HG02678 (cell line): ENCODE measurements around the gene ACD.

Experiments used
- ATAC-seq: cut with Tn5 transposase; IDR thresholded peaks from one replicate; pipeline ENCODE4 v1.9.1; 2021; ENCODE audit warnings: mild to moderate bottlenecking, moderate library complexity; ENCODE audit not compliant: unreplicated experiment

ACD gene

DNA sequence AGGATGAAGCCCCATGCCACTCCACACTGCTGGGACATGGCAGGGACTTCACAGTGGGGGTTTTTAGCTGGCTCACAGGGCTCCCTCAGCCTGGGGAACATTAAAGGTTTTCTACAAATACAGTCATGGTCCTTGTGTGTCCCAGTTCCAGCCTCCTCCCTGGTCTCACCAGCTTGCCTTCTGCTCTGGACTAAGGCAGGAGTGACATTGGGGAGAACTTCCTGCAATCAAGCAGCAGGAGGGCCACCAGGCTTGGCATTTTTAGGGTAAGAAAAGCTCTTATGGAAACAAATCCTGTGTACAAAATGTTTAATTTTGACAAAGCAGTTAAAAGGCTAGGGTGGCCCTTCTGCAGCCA lies 2.6 kb upstream of the ACD start:
- no peak for ATAC-seq

- ATAC-seq = no peak
Measured at GRCh38 chr16:67661886-67662652, 2.0 kb upstream of the ACD start.

DNA sequence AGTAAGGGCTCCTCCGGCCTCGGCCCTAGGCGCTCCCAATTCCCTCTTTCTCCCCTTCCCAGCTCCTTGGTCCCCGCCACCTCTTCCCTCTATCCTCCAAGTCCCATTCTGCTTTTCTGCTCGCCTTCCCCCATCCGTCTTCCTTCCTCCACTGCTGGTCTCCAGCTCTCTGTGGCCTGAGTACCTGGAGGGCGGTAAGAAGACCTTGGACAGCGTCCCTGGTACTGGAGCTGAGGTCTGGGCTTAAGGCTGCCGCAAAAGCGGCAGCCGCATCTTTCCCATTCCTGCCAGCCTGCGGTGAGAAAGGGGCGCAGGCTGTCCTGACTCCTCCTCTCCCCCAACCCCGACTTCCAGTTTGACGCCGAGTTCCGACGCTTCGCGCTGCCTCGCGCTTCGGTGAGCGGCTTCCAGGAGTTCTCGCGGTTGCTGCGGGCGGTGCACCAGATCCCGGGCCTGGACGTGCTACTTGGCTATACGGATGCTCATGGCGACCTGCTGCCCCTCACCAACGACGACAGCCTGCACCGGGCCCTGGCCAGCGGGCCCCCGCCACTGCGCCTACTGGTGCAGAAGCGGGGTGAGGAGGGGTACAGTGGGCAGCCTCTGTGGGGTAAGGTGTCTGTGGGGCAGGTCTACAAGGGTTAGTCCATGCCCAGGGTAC lies 1.2 kb upstream of the ACD start:
- peak; percentile 1 for ATAC-seq

DNA sequence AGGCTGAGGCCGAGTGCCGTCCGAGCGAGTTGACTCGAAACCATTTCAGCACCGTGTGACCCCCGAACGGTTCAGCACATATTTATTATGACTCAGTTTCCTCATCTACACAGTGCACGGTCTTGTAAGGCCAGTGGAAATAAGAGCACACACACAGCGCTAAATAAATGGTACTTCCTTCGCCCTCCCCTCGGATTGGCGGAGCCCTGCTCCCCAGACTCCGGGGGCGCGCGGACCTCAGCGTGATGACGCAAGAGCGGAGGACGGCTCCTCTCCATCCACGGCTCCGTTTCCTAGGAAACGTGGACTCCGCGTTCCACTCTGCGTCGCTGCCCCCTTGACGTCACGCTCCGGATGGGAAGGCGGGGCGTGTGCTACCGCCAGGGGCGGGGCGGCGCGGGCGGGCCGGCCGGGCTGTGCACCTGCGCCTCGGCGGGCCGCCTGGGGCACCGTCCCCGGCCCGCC lies 536 bp upstream of the ACD start, which contains the start of gene PARD6A:
TSS of gene PARD6A (plus strand) at position 397 of the 465 bp plus-strand sequence. CDS start 79 bp downstream, outside the sequence.
- peak; percentile 81 for ATAC-seq

GRCh38 chr16:67658849-67659674 lies 998 bp downstream of the ACD start:
- no peak for ATAC-seq

DNA sequence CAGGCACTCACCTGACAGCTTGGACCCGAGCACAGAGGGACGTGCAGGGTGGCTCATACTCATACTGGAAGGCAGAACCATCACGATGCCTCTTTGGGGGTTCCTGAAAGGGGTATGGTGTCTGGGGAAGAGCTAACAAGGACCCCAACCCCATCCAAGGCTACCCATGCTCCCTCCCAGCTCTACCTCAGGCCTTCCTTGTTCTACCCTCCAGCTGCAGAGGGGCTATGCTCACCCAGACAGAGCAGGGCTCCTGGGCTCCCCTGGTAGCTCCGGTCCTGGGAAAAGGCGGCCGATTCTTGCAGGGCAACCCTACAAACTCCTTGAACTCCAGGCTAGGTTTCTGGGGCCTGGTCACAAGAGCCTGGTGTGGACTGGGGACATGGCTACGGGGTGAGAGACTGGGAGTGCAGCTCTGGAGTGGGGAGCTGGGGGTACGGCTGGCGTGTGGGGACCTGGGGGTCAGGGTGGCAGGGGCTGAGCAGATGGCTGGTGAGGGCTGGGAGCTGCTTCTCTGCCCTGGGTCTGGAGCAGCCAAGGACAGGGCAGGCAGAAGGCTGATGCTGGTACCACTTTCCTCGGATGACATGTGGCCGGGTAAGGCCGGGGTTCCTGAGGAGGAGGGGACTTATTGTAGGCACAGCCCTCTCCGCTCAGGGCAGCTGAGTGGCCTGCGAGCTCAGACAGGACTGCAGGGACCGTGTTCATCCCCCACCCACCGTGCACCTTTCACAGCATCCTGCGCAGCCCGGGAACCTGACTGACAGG lies 2.1 kb downstream of the ACD start:
- ATAC-seq = no peak

DNA sequence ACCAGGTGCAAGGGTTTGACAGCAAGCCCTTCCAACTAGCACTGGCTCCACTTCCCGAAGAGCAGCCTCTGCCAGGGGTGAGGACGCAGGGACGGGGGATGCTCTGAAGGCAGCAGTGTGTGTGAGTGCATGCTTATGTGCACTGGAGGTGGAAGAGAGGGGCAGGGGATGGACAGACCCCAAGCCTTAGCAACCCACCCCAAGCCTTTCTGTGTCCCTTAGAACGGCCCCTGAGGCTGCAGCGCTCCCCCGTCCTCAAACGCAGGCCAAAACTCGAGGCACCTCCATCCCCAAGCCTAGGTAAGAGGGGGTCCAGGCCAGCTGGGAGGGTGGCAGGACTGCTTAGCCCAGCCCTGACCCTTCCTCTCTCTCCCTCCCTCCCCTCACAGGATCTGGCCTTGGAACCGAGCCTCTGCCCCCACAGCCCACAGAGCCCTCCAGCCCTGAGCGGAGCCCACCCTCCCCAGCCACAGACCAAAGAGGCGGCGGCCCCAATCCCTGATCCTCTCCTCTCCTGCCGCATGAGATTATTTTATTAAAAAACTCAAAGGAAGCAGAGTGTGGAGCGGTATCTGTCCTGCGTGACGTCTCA lies 2.9 kb downstream of the ACD start:
- no peak for ATAC-seq

DNA sequence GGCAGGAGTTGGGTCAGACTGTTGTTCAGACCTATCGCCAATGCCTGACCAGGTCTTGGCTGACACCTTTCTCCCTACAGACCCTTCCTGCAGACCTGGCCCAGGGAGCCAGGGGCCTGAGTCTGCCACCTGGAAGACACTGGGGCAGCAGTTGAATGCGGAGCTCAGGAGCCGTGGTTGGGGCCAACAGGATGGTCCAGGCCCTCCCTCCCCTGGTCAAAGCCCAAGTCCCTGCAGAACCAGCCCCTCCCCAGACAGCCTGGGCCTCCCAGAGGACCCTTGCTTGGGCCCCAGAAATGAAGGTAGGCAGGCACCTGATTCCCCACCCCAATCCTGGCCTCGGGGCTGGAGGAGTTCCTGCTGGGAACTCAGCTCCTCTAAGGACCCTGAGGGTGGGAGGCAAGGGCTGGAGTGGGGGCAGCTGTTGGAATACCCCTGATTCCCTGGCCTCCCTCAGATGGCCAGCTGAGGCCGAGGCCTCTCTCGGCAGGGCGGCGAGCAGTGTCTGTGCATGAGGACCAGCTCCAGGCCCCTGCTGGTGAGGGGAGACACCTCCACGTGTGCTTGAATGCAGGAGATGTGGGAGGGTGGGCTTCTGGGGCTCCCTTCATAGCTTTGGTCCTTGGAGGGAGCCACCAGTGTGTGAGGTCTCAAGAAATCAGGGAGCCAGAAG lies 3.6 kb downstream of the ACD start:
- ATAC-seq = no peak

GRCh38 chr16:67655363-67655762 lies 4.7 kb downstream of the ACD start:
- no peak for ATAC-seq

- no peak for ATAC-seq
Measured at GRCh38 chr16:67654403-67654911, 5.6 kb downstream of the ACD start.

DNA sequence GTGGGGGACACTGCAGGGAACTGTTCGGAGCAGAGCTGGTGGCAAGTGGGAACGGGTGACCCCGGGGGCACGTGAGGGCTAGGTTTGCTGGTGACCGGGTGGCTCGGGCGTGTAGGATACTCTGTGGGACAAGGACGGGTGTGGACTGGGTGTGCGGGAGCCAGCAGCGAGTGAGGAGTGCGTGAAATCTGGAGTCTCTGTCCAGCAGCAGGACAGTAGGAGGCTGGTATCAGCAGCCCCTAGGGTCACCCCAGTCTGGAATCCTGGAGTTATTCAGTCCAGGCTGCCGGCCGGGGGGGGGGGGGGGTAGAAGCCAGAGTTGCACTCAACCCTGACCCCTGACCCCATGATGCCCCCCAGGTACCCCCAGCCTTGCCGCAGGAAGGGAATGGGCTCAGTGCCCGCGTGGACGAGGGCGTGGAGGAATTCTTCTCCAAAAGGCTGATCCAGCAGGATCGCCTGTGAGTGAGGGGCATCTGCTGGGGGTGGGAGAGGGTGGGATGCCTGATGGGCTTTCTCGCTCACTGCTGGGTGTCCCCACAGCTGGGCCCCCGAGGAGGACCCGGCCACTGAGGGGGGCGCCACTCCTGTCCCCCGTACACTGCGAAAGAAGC lies 6.2 kb downstream of the ACD start:
- no peak for ATAC-seq

DNA sequence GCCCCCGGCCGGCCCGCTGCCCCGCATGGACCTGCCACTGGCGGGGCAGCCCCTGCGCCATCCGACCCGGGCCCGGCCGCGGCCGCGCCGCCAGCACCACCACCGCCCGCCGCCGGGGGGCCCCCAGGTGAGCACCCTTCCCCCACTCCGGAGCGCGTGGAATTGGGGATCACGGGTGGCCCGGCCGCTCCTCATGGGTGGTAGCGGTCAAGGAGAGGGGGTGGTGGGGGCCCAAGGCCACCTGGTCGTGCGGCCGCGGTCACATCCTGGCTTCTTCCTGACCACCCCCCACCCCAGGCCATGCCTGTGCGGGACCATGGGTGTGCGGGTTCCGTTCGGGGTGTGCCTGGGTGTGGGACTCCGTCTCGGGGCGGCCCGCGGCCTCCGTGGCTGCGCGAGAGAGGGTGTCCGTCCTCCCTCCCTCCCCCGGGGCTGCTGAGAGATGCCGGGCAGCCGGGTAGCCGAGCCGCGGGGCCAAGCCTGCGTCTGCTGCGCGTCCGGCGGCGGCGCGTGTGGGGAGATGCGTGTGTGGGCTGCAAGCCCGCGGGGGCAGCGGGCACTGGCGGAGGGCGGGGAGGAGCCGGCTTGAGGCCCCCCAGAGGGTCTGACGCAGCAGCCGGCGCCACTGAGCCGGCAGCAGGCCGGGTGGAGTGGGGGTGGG lies 6.8 kb downstream of the ACD start:
- no peak for ATAC-seq

GRCh38 chr16:67652578-67653127 lies 7.4 kb downstream of the ACD start:
- ATAC-seq = no peak

GRCh38 chr16:67651847-67652246 lies 8.2 kb downstream of the ACD start:
- ATAC-seq = no peak

DNA sequence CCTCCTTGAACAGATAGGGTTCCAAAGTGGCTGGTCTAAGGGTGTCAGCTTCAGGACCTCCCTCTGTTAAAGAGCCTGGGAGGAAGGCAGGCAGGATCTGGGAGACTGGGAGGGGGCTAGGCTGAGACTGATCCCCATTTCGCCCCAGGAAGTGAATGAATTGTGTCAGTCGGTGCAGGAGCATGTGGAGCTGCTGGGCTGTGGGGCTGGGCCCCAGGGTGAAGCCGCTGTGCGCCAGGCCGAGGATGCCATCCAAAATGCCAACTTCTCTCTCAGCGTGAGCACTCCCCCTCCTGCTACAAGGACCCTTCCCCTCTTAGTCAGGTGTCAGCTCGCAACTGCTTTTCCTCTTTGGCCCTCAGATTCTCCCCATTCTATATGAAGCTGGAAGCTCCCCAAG lies 9.0 kb downstream of the ACD start:
- no peak for ATAC-seq

GRCh38 chr16:67650023-67650422 lies 10.0 kb downstream of the ACD start:
- no peak for ATAC-seq

GRCh38 chr16:67649494-67649931 lies 10.5 kb downstream of the ACD start:
- no peak for ATAC-seq

- ATAC-seq = no peak
Measured at GRCh38 chr16:67648764-67649407, 11.2 kb downstream of the ACD start.
